RWPE2 (cell line): ENCODE results near the gene SLC35F3.

ENCODE experiments used
- ATAC-seq: fragments of 200-7000 bp; cut with Tn5 transposase; 3 replicates; pipeline ENCODE4 v1.9.1; 2021; ENCODE audit warnings: low read depth
- DNase-seq: peaks from one replicate; pipeline ENCODE4 v3.0.0-alpha.2; 2020; ENCODE audit warnings: low spot score
- H3K27ac ChIP-seq: fragments of 450-650 bp; 2 replicates; pipeline ENCODE4 v1.5.1; 2017; ENCODE audit warnings: mild to moderate bottlenecking; ENCODE audit not compliant: poor library complexity, severe bottlenecking
- H3K27me3 ChIP-seq: fragments of 250-450 bp; sonication (Bioruptor Pico); 2 replicates; pipeline ENCODE4 v1.5.1; 2021; ENCODE audit warnings: mild to moderate bottlenecking, moderate library complexity; ENCODE audit not compliant: insufficient read depth, poor library complexity, severe bottlenecking
- H3K36me3 ChIP-seq: fragments of 250-450 bp; sonication (Bioruptor Pico); 2 replicates; pipeline ENCODE4 v1.5.1; 2020; ENCODE audit warnings: low read depth, mild to moderate bottlenecking, moderate library complexity
- H3K4me1 ChIP-seq: fragments of 250-450 bp; sonication (Bioruptor Pico); 2 replicates; pipeline ENCODE4 v1.5.1; 2021; ENCODE audit warnings: mild to moderate bottlenecking, moderate library complexity; ENCODE audit not compliant: insufficient read depth, poor library complexity, severe bottlenecking
- H3K4me3 ChIP-seq: fragments of 250-450 bp; sonication (Bioruptor Pico); 2 replicates; pipeline ENCODE4 v1.5.1; 2021; ENCODE audit warnings: mild to moderate bottlenecking, moderate library complexity; ENCODE audit not compliant: severe bottlenecking
- H3K9me3 ChIP-seq: fragments of 250-450 bp; sonication (Bioruptor Pico); 2 replicates; pipeline ENCODE4 v1.5.1; 2021; ENCODE audit warnings: mild to moderate bottlenecking, moderate library complexity; ENCODE audit not compliant: severe bottlenecking
- CTCF ChIP-seq: fragments of 450-650 bp; IDR thresholded peaks from one replicate; pipeline ENCODE4 v1.5.1; 2017; ENCODE audit warnings: mild to moderate bottlenecking, moderate library complexity; ENCODE audit not compliant: poor library complexity, severe bottlenecking

SLC35F3 gene

GRCh38 chr1:234239936-234240335, 335.5 kb downstream of the SLC35F3 start:
- H3K27ac ChIP-seq = no peak overlapping the region
- no peaks in the 10 kb centered on the region for H3K36me3 ChIP-seq
- DNase-seq (no peak), ATAC-seq (no peak)
- H3K4me1 ChIP-seq = no peaks in the 10 kb centered on the region
- H3K9me3 ChIP-seq = no peaks in the 10 kb centered on the region
- TF ChIP-seq CTCF = no peak
- H3K27me3 ChIP-seq = no peaks in the 10 kb centered on the region
- H3K4me3 ChIP-seq = no peak overlapping the region

GRCh38 chr1:234240680-234241079, 336.2 kb downstream of the SLC35F3 start:
- DNase-seq = no peak
- H3K36me3 ChIP-seq = no peaks in the 10 kb centered on the region
- H3K4me1 ChIP-seq = no peaks in the 10 kb centered on the region
- no peak for TF ChIP-seq CTCF
- H3K4me3 ChIP-seq = no peak overlapping the region
- H3K27ac ChIP-seq = no peak overlapping the region
- H3K9me3 ChIP-seq = no peaks in the 10 kb centered on the region
- ATAC-seq = no peak
- no peaks in the 10 kb centered on the region for H3K27me3 ChIP-seq

GRCh38 chr1:234241941-234242490, 337.5 kb downstream of the SLC35F3 start:
- no peaks in the 10 kb centered on the region for H3K36me3 ChIP-seq
- H3K27ac ChIP-seq = no peak overlapping the region
- no peak for TF ChIP-seq CTCF
- ATAC-seq (no peak), DNase-seq (no peak)
- H3K4me1 ChIP-seq = no peaks in the 10 kb centered on the region
- no peaks in the 10 kb centered on the region for H3K27me3 ChIP-seq
- H3K4me3 ChIP-seq = no peak overlapping the region
- no peaks in the 10 kb centered on the region for H3K9me3 ChIP-seq

- Histone ChIP-seq H3K27me3 (no peaks in the 10 kb centered on the region), H3K27ac (no peak overlapping the region), H3K9me3 (no peaks in the 10 kb centered on the region), H3K36me3 (no peaks in the 10 kb centered on the region), H3K4me3 (no peak overlapping the region), H3K4me1 (no peaks in the 10 kb centered on the region)
- ATAC-seq (no peak), DNase-seq (no peak)
- TF ChIP-seq CTCF = no peak
These were observed 339.2 kb downstream of the SLC35F3 start for GRCh38 chr1:234243521-234244260.

- no peak overlapping the region for H3K27ac ChIP-seq
- H3K9me3 ChIP-seq = no peaks in the 10 kb centered on the region
- no peaks in the 10 kb centered on the region for H3K27me3 ChIP-seq
- no peaks in the 10 kb centered on the region for H3K4me1 ChIP-seq
- TF ChIP-seq CTCF = no peak
- ATAC-seq (no peak), DNase-seq (no peak)
- H3K4me3 ChIP-seq = no peak overlapping the region
- H3K36me3 ChIP-seq = no peaks in the 10 kb centered on the region
These were observed 340.0 kb downstream of the SLC35F3 start for GRCh38 chr1:234244482-234244881.
